Activated T-cell treated with anti-CD3 and anti-CD28 coated beads for 24 hours (primary cell): ENCODE data around the gene FOXD2.

Source experiments
- DNase-seq: peaks from one replicate; pipeline ENCODE4 v3.0.0-alpha.2; 2020; ENCODE audit warnings: low read depth

The FOXD2 gene

GRCh38 chr1:47417170-47418044 lies 20.4 kb upstream of the FOXD2 start:
- no peak for DNase-seq

GRCh38 chr1:47418122-47418521 lies 19.7 kb upstream of the FOXD2 start:
- no peak for DNase-seq

GRCh38 chr1:47418681-47419325 lies 19.0 kb upstream of the FOXD2 start:
- DNase-seq, result no peak

- no peak for DNase-seq
These were observed 17.3 kb upstream of the FOXD2 start for GRCh38 chr1:47420547-47420946.

- DNase-seq, result no peak
These were observed 14.0 kb upstream of the FOXD2 start for GRCh38 chr1:47423872-47424271.

GRCh38 chr1:47424336-47424982 lies 13.4 kb upstream of the FOXD2 start:
- no peak for DNase-seq

DNA sequence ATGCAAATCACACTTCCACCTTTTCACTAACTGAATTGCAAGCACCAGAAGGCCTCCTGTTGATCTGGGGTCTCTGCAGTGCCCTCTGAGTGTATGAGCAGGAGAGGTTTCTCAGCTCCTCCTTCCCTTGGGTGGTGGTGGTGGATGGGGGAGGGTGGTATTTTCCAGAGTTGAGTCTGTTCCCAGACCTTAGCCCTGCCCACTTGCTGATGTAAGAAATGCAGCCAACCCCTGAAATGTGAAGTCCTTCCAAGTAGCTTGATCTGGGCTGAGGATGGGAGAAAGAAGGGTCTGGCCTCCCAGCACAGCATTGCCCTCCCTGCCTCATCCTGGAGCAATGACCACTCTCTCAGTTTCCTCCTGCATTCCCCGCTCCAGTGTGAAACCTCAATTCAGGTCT lies 6.3 kb upstream of the FOXD2 start:
- DNase-seq, result no peak

DNA sequence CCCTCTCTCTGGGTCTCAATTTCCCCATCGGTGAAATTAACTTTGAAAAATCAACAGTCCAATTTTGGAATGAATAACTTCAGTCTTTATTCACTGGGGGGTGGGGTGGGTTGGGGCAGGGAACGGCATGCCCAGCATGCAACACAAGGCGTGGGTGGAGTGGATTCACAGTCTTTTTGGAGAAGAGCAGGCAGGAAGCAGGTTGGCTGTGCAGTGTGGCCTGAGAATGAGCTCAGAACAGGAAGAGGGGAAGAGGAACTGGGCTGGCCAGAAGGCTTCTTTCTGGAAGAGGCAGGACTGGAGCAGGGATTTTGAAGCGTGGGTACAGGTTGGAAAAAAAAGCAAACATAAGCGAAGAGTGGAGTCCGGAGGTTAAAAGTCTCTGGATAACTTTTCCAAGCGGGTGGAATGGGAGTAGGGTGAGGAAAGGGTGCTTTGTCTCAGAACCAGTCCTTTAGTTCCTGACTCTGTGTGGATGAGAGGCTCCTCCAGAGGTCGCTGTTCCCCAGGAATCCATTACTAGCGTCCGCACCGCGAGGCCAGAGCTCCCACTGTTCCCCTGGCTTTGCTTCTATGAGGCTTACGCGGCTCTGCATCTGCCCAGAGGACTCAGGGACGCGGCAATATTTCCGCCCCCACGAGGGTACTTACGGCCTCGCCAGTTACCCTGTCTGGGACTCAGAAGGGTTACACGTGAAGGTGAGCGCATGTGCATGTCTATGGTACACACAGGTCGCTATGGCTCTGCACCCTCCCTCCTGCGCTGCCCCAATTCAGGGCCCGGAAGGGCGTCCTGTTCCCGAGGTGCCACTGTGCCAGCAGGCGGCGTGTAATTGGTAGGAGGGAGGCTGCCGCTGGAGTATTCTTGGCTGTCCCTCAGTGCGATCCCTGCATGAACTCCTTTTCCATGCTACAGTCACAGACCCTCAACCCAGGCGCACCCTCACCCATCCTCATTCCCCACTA lies 5.5 kb upstream of the FOXD2 start:
- DNase-seq, result peak; percentile 51

- no peak for DNase-seq
These were observed 4.8 kb upstream of the FOXD2 start for GRCh38 chr1:47433037-47433421.

GRCh38 chr1:47433477-47434050 lies 4.3 kb upstream of the FOXD2 start:
- DNase-seq, result no peak

- DNase-seq, result no peak
These were observed 3.6 kb upstream of the FOXD2 start for GRCh38 chr1:47434051-47434842.

DNA sequence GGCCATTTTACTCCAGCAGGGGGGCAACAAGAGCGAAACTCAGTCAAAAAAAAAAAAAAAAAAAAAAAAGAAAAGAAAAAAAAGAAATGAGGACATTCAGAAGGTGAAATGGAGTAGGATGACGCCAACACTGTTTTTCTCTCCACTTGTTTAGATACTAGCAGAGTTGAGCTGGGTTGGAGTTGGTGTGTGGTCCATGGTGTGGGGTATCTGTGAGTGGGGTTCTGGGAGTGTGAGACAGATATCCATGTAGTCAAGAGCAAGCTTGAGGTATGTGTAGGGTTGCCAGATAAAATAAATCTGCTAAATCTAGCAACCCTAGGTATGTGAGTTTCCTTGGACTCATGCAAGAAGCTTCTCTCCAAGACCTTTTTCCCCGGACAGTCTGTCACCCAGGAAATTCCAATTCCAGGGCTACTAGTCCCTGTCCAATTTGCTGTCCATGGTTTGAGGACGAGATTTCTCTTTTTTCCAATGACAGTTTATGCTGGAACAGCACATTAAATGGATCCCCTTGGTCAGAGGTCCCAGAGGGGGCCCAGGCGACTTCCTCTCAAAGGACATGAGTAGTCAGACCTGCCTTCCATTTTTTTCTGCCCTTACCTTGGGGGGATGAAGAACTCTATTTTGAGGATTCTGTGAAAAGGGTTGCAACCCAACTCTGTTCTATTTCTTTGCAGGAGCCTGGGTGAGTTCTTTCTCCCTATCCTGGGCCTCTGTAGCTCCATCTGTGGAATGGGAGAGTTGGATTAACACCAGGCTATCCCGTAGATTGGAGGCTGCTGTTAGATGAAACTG lies 2.1 kb upstream of the FOXD2 start:
- no peak for DNase-seq

DNA sequence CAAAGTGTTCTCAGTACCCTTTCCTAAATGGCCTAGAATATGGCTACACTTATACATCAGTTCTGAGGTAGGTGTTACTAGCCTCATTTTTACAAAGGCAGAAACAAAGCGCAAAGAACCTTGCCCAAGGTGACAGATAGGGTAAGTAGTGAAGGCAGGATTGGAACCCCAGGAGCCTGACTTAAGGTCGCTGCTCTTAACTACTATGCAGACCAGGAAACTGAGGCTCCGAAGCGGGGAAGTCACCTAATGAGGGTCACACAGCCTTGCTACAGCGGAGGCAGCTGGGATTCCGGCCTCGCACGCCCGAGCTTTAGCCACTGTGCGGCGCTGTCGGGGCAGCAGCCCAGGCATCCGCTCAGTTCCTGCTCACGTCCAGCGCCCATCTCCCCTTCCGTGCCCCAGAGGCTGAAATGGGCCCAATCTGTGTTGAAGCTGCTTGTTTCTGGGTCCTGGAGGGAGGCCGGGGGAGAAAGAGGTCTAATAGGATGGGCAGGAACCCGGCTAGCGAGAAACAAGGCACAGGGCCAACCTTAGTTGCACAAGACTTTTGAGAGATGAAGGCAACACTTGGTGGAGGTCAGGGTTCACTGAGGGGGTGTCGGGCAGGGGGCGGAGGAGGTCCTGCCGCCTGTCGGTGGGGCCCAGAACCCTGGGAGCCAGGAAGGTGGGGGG lies 1.4 kb upstream of the FOXD2 start:
- peak; percentile 66 for DNase-seq

DNA sequence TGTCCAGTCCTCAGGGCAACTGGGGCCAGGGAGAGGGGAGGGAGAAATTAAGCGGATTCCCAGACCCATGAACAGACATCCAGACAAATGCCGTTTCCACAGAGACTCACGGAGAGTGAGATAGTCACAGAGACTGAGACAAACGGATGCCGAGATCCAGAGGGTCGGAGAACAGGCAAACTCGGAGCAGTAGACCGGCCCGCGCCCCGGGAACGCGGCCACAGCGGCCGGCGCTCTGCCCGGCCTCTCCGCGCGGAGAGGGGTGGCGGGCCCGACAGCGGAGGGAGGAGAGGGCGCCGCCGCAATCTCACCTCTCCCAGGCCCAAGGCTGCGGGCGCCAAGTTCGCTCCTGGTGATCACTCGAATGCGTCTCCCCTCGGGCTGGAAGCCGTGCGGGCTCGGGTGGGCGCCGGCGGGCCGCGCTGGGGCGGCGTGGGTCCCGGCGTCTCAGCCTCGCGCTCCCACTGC lies 831 bp upstream of the FOXD2 start:
- DNase-seq, result no peak

GRCh38 chr1:47438165-47439016 lies 547 bp downstream of the FOXD2 start:
- no peak for DNase-seq

- no peak for DNase-seq
These were observed 1.4 kb downstream of the FOXD2 start for GRCh38 chr1:47439017-47439818.
